VCaP (cell line): ENCODE measurements around the gene LPP.

ENCODE experiments used
- H3K27ac ChIP-seq: fragments of 450-650 bp; 2 replicates; pipeline ENCODE4 v1.5.1; 2017
- CTCF ChIP-seq: fragments of 450-650 bp; conservative IDR thresholded peaks from 2 replicates; pipeline ENCODE4 v1.5.1; 2017; ENCODE audit warnings: mild to moderate bottlenecking, moderate library complexity

The LPP gene

GRCh38 chr3:188321258-188321657, 167.3 kb downstream of the LPP start:
- H3K27ac ChIP-seq: no peak overlapping the region
- no peak for TF ChIP-seq CTCF

GRCh38 chr3:188322135-188322887, 168.4 kb downstream of the LPP start:
- no peak for TF ChIP-seq CTCF
- no peak overlapping the region for H3K27ac ChIP-seq

GRCh38 chr3:188323067-188323842, 169.3 kb downstream of the LPP start:
- TF ChIP-seq CTCF: no peak
- H3K27ac ChIP-seq: no peak overlapping the region

- H3K27ac ChIP-seq: no peak overlapping the region
- TF ChIP-seq CTCF: no peak
Observed at GRCh38 chr3:188326111-188326510, 172.2 kb downstream of the LPP start.

- no peak for TF ChIP-seq CTCF
- H3K27ac ChIP-seq: no peak overlapping the region
Observed at GRCh38 chr3:188326968-188327367, 173.0 kb downstream of the LPP start.

- H3K27ac ChIP-seq: no peak overlapping the region
- no peak for TF ChIP-seq CTCF
Observed at GRCh38 chr3:188327433-188327832, 173.5 kb downstream of the LPP start.

- no peak for TF ChIP-seq CTCF
- no peak overlapping the region for H3K27ac ChIP-seq
Observed at GRCh38 chr3:188330138-188330537, 176.2 kb downstream of the LPP start.
